ENCODE results near the gene SLC25A53. TPM values are rescaled to one million over a fixed set of nuclear protein-coding genes. Genes with fewer than 3 reads are reported as not detected.

SLC25A53 gene
- total and polyA plus RNA-seq, 2 experiments from 2014 or later: 2.2 to 3.7 TPM

GRCh38 chrX:104135677-104136076 lies 21.1 kb downstream of the SLC25A53 start:
- no peaks in the 10 kb centered on the region for H3K36me3 Mint-ChIP-seq (ENCODE audit: low read depth)
- TF ChIP-seq CTCF (conservative IDR thresholded peaks at IDR 0.05; ENCODE audit: low read depth in 2 of 2): no peak
- no peak for TF ChIP-seq EZH2phosphoT487 (IDR thresholded peaks at IDR 0.05; ENCODE audit: unreplicated experiment)
- no peak for TF ChIP-seq NANOG (IDR thresholded peaks at IDR 0.05; ENCODE audit: borderline replicate concordance)
- TF ChIP-seq POLR2AphosphoS5 (IDR thresholded peaks at IDR 0.05; ENCODE audit: low read depth): no peak
- TF ChIP-seq, protein P1, sequence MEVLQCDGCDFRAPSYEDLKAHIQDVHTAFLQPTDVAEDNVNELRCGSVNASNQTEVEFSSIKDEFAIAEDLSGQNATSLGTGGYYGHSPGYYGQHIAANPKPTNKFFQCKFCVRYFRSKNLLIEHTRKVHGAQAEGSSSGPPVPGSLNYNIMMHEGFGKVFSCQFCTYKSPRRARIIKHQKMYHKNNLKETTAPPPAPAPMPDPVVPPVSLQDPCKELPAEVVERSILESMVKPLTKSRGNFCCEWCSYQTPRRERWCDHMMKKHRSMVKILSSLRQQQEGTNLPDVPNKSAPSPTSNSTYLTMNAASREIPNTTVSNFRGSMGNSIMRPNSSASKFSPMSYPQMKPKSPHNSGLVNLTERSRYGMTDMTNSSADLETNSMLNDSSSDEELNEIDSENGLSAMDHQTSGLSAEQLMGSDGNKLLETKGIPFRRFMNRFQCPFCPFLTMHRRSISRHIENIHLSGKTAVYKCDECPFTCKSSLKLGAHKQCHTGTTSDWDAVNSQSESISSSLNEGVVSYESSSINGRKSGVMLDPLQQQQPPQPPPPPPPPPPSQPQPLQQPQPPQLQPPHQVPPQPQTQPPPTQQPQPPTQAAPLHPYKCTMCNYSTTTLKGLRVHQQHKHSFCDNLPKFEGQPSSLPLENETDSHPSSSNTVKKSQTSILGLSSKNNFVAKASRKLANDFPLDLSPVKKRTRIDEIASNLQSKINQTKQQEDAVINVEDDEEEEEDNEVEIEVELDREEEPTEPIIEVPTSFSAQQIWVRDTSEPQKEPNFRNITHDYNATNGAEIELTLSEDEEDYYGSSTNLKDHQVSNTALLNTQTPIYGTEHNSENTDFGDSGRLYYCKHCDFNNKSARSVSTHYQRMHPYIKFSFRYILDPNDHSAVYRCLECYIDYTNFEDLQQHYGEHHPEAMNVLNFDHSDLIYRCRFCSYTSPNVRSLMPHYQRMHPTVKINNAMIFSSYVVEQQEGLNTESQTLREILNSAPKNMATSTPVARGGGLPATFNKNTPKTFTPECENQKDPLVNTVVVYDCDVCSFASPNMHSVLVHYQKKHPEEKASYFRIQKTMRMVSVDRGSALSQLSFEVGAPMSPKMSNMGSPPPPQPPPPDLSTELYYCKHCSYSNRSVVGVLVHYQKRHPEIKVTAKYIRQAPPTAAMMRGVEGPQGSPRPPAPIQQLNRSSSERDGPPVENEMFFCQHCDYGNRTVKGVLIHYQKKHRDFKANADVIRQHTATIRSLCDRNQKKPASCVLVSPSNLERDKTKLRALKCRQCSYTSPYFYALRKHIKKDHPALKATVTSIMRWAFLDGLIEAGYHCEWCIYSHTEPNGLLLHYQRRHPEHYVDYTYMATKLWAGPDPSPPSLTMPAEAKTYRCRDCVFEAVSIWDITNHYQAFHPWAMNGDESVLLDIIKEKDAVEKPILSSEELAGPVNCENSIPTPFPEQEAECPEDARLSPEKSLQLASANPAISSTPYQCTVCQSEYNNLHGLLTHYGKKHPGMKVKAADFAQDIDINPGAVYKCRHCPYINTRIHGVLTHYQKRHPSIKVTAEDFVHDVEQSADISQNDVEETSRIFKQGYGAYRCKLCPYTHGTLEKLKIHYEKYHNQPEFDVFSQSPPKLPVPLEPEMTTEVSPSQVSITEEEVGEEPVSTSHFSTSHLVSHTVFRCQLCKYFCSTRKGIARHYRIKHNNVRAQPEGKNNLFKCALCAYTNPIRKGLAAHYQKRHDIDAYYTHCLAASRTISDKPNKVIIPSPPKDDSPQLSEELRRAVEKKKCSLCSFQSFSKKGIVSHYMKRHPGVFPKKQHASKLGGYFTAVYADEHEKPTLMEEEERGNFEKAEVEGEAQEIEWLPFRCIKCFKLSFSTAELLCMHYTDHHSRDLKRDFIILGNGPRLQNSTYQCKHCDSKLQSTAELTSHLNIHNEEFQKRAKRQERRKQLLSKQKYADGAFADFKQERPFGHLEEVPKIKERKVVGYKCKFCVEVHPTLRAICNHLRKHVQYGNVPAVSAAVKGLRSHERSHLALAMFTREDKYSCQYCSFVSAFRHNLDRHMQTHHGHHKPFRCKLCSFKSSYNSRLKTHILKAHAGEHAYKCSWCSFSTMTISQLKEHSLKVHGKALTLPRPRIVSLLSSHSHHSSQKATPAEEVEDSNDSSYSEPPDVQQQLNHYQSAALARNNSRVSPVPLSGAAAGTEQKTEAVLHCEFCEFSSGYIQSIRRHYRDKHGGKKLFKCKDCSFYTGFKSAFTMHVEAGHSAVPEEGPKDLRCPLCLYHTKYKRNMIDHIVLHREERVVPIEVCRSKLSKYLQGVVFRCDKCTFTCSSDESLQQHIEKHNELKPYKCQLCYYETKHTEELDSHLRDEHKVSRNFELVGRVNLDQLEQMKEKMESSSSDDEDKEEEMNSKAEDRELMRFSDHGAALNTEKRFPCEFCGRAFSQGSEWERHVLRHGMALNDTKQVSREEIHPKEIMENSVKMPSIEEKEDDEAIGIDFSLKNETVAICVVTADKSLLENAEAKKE (CRISPR knock-in tag; IDR thresholded peaks at IDR 0.05): no peak
- TF ChIP-seq ZNF331 (CRISPR knock-in tag; IDR thresholded peaks at IDR 0.05; ENCODE audit: low read depth): no peak
- TF ChIP-seq STAT1 (IDR thresholded peaks at IDR 0.05; ENCODE audit: unreplicated experiment): no peak
- no peak for TF ChIP-seq ETS1 (IDR thresholded peaks at IDR 0.05)
- no peak for TF ChIP-seq ZNF114 (CRISPR knock-in tag; IDR thresholded peaks at IDR 0.05)
- TF ChIP-seq, protein P2, sequence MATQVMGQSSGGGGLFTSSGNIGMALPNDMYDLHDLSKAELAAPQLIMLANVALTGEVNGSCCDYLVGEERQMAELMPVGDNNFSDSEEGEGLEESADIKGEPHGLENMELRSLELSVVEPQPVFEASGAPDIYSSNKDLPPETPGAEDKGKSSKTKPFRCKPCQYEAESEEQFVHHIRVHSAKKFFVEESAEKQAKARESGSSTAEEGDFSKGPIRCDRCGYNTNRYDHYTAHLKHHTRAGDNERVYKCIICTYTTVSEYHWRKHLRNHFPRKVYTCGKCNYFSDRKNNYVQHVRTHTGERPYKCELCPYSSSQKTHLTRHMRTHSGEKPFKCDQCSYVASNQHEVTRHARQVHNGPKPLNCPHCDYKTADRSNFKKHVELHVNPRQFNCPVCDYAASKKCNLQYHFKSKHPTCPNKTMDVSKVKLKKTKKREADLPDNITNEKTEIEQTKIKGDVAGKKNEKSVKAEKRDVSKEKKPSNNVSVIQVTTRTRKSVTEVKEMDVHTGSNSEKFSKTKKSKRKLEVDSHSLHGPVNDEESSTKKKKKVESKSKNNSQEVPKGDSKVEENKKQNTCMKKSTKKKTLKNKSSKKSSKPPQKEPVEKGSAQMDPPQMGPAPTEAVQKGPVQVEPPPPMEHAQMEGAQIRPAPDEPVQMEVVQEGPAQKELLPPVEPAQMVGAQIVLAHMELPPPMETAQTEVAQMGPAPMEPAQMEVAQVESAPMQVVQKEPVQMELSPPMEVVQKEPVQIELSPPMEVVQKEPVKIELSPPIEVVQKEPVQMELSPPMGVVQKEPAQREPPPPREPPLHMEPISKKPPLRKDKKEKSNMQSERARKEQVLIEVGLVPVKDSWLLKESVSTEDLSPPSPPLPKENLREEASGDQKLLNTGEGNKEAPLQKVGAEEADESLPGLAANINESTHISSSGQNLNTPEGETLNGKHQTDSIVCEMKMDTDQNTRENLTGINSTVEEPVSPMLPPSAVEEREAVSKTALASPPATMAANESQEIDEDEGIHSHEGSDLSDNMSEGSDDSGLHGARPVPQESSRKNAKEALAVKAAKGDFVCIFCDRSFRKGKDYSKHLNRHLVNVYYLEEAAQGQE (IDR thresholded peaks at IDR 0.05; ENCODE audit: unreplicated experiment): no peak
- no peak for TF ChIP-seq EZH2 (IDR thresholded peaks at IDR 0.05; ENCODE audit: low read depth, unreplicated experiment)
- TF ChIP-seq CREB1 (CRISPR knock-in tag; IDR thresholded peaks at IDR 0.05; ENCODE audit: low read depth): no peak
- no peak for TF ChIP-seq JUNB (IDR thresholded peaks at IDR 0.05; ENCODE audit: unreplicated experiment)
- H3K27me3 ChIP-seq (ENCODE audit: insufficient read depth): no peaks in the 10 kb centered on the region
- no peak overlapping the region for H2AFZ ChIP-seq
- no peaks in the 10 kb centered on the region; the same call in 2 of the 3 replicates for H3K4me1 Mint-ChIP-seq
- no peak overlapping the region for H3K27ac ChIP-seq (ENCODE audit: low read depth)
- no peak overlapping the region for H3K4me3 Mint-ChIP-seq
- DNase-seq (ENCODE audit: low spot score): no peak
- no peaks in the 10 kb centered on the region for H4K20me1 ChIP-seq (replicated peaks; ENCODE audit: insufficient read depth)
- no peaks in the 10 kb centered on the region for H3K9me2 ChIP-seq (ENCODE audit: insufficient read depth)
- no peaks in the 10 kb centered on the region for H3K36me3 ChIP-seq (ENCODE audit: insufficient read depth)
- no peak for ATAC-seq
- H3K4me2 ChIP-seq: no peak overlapping the region
- H3K27me3 Mint-ChIP-seq (ENCODE audit: insufficient read depth, low read depth, poor library complexity): no peaks in the 10 kb centered on the region
- no peak overlapping the region for H3K27ac Mint-ChIP-seq
- H3K9me3 Mint-ChIP-seq: no peaks in the 10 kb centered on the region
- H3K4me1 ChIP-seq (ENCODE audit: insufficient read depth): no peaks in the 10 kb centered on the region
- no peaks in the 10 kb centered on the region for H3F3A ChIP-seq (replicated peaks; ENCODE audit: low read depth)
- H3K4me3 ChIP-seq: no peak overlapping the region
- H3K79me2 ChIP-seq (replicated peaks; ENCODE audit: insufficient read depth): no peaks in the 10 kb centered on the region
